Coronary artery (tissue), 2 donors: ENCODE data around the gene C14orf119.

Experiments
- DNase-seq: peaks from one replicate; pipeline ENCODE4 v3.0.0-alpha.2; 2017; ENCODE audit warnings: low spot score
- H3K27ac ChIP-seq, 2 donors: fragments of 200-600 bp; sonication (generic); one replicate each; pipeline ENCODE4 v1.5.1; 2016 to 2019
- H3K4me3 ChIP-seq: fragments of 200-600 bp; sonication (generic); 2 replicates; pipeline ENCODE4 v1.5.1; 2016; ENCODE audit warnings: mild to moderate bottlenecking, moderate library complexity
- CTCF ChIP-seq: fragments of 200-600 bp; sonication (generic); IDR thresholded peaks from one replicate; pipeline ENCODE4 v1.5.1; 2019; ENCODE audit warnings: antibody characterized with exemption

C14orf119 gene

DNA sequence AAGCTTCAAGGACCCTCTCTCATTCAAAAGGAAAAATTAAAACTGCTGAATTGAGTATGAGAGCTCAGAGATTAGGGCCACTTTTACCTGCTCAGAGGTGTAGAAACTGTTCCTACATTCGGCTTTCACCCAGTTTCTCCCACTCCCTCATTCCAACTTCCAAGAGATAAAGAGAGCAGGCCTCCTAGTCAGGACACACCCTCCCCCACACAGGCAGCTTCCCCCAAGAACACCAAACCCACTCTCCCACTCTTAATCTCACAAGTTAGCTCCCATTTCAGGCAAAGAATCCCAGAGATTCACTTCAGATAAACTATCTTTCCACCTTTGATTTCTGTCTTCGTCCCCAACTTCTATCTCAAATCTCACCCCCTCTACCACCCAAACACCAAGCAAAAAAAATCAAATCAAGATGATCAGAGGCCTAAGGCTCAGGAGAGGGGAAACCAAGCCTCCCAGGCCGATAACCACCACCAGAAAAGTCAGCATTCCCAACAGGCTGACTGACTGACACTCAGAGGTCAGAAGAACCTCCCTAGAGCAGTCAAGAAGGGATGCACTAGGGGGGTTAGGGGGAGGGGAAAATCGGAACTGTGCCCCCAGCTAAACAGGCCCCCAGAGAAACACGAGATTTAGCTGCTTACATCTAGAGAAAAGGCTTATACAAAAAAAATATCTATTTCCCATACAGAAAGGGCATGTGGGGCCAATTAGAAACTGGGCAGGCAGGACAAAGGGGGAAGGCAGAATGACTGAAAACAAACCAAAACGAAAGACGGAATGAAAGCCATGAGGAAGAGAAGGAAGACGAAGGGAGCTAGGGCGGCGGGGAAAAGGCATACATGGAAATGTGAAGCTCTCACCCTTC, 24.8 kb upstream of the C14orf119 start:
- H3K4me3 ChIP-seq, result peak overlapping the region; percentile 88
- no peak for DNase-seq
- TF ChIP-seq CTCF, result no peak
- H3K27ac ChIP-seq, result peak overlapping the region; percentile 33 to 67

GRCh38 chr14:23071244-23071920, 23.9 kb upstream of the C14orf119 start:
- peak overlapping the region; percentile 67 to 89 for H3K27ac ChIP-seq
- TF ChIP-seq CTCF, result no peak
- peak overlapping the region; percentile 88 for H3K4me3 ChIP-seq
- DNase-seq, result peak; percentile 89

DNA sequence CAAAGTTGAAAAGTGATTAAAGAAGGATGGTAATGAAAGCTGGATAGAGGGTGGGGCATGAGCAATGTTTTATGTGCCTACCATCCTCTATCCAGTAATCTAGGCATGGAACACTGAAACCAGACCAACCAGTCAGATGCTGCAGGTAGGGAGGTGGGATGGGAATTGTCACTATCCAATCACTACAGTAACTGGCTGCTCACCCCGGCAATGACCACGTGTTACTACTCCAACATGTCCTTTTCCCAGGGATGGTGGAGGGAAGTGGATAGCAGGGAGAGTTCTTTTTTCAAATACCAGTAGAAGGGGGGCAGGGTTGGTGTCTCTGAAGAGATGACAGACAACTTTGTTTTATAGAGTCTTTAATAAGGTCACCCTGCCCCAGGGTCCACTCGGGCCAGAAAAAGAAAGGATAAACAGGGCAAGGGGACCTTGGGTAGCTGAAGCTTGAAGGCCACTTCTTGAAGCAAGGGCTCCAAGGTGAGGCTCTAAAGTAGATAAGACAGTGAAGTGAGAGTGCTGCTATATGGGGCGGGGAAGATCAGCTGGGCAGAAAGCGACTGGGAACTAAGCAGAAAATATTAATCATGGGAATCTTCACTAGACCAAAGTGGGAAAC, 23.3 kb upstream of the C14orf119 start:
- DNase-seq, result no peak
- TF ChIP-seq CTCF, result no peak
- H3K27ac ChIP-seq, result peak overlapping the region; percentile 67 to 89
- peak overlapping the region; percentile 88 for H3K4me3 ChIP-seq

- TF ChIP-seq CTCF, result no peak
- DNase-seq, result no peak
- no peak overlapping the region for H3K27ac ChIP-seq
- H3K4me3 ChIP-seq, result no peak overlapping the region
These were observed 20.4 kb upstream of the C14orf119 start for GRCh38 chr14:23074906-23075305.

DNA sequence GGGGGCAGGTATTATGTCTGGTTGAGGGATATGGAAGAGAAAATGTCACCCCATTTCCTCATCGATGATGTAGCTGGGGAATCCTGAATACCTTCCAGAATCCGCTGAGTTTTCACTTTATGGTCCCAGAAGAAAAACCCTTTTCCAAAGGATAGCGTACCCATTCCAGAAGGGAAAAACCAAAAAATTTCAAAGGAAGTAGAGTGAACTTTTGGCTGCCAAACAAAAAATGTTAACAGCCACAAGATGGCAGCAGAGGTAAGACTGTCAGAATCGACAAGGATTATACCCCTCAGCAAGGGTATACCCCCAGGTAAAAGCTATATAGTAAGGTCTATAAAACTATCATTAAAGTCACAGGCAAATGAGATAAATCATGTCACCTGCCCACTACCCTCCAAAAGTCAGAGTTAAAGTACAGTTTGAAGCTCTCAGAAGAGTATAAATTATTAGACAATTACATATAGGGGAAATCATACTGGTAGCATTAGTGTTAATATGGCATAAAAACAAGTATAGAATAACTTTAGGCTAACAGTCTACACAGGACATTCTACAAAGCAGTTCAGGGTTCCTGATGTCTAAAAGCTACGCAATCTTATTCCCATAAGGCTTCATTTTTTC, 18.4 kb upstream of the C14orf119 start:
- peak overlapping the region in 1 of 2 donors; percentile 3 for H3K27ac ChIP-seq
- no peak for DNase-seq
- peak; percentile 45 for TF ChIP-seq CTCF
- no peak overlapping the region for H3K4me3 ChIP-seq

- no peak for TF ChIP-seq CTCF
- Histone ChIP-seq H3K27ac (peak overlapping the region; percentile 2 to 75), H3K4me3 (no peak overlapping the region)
- DNase-seq, result no peak
These were observed 17.3 kb upstream of the C14orf119 start for GRCh38 chr14:23077962-23078361.
